Sciatic nerve (tissue), 2 donors: ENCODE results near the gene EPS15. TPM values are rescaled to one million over a fixed set of nuclear protein-coding genes. Genes with fewer than 3 reads are reported as not detected.

Experiments
- ATAC-seq: fragments of 200-7000 bp; cut with Tn5 transposase; one replicate; pipeline ENCODE4 v1.9.1; 2020; ENCODE audit warnings: mild to moderate bottlenecking, moderate library complexity
- DNase-seq: peaks from one replicate; pipeline ENCODE4 v3.0.0-alpha.2; 2020; ENCODE audit warnings: low spot score
- intact Hi-C: fragments of 100-400 bp; cut with DNase I; formaldehyde crosslinking; loops from one replicate; pipeline ENCODE4 v1.14.2; 2022
- total RNA-seq: library from RNA; stranded (reverse); fragmentation: NEBNext Ultra II Directional; extraction: Animal tissue kit (Norgen Biotek cat#: 25700); gene quantifications from one replicate; pipeline ENCODE4 v1.2.1, GENCODE V29; 2021
- donor health status: DM: no; HTN: no; CAD: no.
- donor health status: DM: no; HTN: no; CAD: no.

EPS15 gene
- total RNA-seq, 1 donor from 2014 or later: 119 TPM

DNA sequence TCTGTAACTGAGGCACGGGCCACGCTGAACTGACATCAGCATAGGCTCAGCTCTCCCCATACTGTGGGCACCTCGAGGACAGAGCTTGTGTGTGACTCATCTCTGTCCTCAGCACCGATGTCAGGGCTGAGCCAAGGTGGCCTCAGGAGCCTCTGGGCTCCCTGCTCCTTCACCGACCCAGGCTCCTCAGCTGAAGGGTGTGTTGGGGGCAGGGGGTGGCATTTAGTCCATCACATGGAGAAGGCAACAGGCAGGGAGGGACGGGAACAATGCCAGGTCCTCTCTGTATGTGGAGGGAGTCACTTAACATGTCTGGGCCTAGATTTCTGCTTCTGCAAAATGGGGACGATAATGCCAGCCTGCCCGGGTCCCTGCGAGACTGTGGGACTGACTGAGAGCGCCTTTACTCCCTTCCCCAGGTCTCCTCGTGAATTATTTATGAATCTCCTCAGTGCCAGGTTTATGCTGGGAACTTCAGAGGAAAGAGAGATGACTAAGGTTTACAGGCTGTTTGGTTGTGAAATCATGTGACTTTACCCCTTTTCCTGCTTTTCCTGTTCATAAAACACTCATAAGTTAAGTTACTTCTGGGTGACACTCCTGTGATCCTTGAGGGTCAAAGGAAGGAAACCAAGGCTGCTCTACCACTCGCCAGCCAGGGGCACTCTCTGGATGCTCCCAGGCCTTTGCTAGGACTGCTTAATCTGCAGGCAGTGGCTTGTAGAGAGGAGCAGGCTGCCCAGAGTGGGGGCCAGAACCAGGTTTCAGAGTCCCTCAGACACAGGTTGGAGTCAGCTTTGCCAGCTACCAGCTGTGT lies 204.9 kb downstream of the EPS15 start:
- ATAC-seq (no peak), DNase-seq (no peak)
- intact Hi-C loops: no loop called here

DNA sequence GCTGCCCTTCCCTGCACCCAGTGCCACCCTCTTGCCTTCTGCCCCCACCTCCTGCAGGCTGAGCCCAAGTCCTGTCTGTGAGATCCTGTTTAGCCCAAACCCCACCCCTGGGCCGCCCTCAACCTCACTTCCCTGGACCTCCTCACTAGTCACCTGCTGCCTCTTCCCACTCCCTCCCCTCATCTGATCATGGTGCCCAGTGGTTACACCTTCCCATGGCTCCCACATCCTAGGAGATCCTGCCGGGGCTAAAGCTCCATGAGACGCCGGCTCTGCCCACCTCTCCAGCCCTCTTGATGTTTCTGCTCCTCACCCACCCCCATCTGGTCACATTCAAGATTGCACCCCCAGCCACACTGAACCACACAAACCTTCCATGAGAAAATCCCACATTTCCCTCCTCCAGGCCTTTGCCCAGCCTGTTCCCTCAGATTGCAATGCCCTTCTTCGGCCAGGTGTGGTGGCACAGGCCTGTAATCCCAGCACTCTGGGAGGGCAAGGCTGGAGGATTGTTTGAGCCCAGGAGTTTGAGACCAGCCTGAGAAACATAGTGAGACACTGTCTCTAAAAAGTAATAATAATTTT lies 205.7 kb downstream of the EPS15 start:
- DNase-seq: no peak
- intact Hi-C loops: no loop called here
- ATAC-seq: no peak

DNA sequence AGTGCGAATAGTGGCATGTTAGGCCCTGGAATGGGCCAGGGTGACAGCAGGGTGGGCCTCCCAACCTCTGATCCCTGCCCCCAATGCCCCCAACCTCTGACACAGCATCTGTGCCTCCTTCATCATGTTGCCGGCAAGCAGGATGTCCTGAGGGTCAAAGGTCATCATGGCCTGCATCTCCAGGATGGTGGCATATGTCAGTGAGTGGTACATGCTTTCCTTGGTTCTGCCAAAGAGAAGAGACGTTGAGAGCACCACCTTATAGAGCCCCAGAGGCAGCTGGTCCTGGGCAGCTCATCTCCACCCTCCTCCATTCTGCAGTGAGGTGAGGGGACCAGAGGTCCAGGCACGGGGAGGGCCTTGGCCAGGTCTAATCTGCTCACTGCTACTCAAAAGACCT lies 206.3 kb downstream of the EPS15 start:
- intact Hi-C loops: no loop called here
- ATAC-seq (no peak), DNase-seq (no peak)

DNA sequence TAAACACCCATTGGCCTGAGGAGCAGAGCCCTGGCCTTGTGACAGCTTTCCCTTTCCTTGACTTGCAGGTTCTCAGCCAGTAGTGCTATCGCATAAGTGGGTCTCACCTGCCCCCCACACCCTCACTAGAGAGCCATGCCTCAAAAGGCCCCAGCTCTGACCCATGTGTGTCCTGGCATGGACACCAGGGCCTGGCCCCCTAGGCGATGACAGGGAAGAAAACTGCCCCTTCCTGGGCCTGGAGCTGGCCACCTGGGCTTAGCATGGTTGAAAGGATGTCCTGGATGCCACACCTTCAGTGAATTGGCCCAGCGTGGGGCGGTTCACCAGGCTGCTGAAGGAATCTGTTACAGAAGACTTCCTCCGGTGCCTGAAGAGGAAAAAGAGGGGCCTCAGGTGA lies 207.2 kb downstream of the EPS15 start:
- intact Hi-C loops: no loop called here
- ATAC-seq (no peak), DNase-seq (no peak)

DNA sequence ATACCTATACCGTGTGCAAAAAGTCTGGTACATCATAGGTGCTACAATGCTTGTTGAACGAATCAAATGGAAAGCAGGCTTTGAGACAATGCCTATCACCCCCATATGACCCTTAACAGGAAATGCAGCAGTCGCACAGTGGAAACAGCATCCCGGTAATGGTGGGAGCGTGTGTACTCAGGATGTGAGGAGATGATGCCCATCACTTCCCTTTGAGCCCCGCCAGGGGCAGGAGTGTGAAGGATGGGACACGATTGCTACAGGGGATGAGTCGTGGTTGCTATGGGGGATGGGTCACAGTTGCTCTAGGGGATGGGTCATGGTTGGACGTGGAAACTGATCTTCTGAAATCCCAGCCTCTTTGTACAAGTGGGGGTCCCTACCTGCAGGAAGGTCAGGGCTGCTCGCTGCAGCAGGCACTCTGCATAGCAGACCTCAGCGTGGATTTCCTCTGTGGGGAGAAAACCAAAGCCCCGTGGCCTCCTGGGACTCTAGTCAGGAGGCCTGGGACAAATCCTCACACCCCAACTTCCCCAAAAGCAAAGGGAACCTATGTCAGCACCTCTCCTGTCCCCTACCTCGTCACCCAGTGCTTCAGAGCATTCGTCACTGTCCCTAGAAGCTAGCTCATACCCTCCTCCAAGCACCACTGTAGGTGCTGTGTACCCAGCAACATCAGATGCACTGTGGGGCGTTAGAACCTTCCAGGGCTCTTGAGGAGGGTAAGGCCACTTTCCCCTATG lies 208.0 kb downstream of the EPS15 start:
- intact Hi-C loops: no loop called here

DNA sequence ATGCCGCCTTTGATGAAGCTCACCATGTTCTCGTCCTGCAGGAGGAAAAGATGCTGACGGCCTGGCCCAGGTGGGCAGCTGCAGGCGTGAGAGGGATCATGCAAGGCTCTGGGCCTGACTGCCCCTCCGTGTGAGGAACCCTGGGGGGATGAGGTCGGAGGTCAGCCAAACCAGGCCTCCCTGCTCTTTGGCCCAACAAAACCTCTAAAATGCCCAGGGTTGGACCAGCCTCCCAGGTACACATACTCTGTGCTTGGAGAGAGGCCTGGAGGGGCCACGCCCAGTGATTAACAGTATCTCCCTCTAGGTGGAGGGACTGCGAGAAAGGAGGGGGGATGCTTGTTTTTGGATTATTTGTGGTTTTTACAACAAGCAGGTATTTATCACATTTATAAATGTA lies 209.8 kb downstream of the EPS15 start:
- intact Hi-C loops: no loop called here
- DNase-seq (no peak), ATAC-seq (no peak)

More for the DNA sequence above, 208.0 kb downstream of the EPS15 start:
- ATAC-seq (no peak), DNase-seq (no peak)

DNA sequence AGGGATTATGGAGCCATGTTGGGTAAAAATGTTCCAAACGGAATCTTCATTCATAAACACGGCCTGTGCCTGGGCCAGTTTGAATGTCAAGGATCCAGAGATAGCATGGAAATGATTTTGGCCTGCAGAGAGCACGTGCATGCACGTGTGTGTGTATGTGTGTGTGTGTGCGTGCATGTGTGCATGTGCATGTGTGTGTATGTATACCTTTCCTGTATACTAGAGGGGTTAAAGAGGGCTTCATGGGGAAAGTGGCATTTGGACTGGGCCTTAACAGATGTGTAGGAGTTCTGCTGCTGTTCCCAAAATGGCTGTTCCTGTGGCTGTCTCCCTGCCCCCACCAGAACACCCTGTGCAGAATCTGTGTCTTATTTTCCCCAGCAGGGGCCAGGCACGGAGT lies 210.4 kb downstream of the EPS15 start:
- DNase-seq (no peak), ATAC-seq (no peak)
- intact Hi-C loops: no loop called here

DNA sequence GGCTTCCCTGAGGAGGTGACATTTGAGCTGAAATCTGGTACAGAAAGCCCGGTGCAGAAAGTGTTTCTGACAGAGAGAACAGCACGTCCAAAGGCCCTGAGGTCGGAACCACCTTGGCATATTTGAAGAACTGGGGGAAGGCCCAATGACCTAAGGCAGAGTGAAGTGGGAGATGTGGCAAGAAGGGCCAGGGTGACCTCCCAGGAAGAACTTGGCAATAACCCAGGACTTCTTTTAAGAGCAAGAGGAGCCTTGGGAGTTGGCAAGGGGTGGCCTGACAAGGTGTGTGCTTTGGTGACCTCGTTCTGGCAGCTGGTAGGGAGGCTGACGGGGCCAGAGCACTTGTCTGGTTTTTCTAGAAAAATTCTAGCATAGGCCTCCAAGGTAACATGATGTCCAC lies 212.1 kb downstream of the EPS15 start:
- ATAC-seq (no peak), DNase-seq (no peak)
- intact Hi-C loops: no loop called here

DNA sequence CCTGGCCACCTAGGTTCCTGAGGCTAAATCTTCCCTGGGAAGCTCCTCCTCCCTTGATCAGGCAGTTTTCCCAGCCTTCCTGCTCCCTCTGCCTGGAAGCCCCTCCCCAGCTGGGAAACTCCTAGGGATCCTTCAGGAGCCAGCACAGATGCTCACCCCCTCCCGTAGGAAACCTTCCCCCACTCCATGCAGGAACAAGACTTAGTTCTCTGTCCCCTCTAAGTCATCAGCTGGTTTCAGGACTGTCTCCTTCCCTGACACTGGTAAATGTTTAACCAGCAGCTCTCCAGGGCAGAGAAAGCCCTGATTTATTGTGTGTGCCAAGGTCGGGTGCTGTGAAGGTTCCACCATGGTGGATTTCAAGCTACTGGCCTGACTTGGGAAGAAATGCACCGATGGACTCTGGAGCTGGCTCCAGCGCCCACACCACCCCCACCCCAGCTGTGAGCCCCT lies 213.7 kb downstream of the EPS15 start:
- DNase-seq (no peak), ATAC-seq (no peak)
- intact Hi-C loops: no loop called here

DNA sequence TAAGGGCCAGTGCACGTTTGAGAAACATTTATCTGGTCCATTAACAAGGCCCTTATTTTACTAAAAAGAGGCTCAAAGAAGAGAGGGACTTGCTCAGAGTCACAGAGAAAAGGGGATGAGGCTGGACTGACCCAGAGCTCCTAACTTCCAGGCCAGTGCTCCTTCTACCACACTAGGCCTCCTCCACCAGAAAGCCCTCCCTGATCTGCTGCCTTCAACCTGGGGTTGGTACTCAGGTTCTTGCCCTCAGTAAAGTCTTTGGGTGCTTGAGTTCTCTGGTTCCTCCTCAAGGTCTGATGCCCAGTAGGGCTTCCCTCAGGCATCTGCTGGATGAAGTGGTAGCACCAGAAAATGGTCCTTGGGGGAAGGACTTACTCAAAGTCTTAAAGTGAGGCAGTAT lies 214.7 kb downstream of the EPS15 start:
- intact Hi-C loops: no loop called here
- DNase-seq (no peak), ATAC-seq (no peak)

Other genes with a start within 250 kb of the EPS15 start
- 1.2 TPM for gene TTC39A, start 188.7 kb downstream of the EPS15 start, total RNA-seq
- gene OSBPL9, start 97.8 kb upstream of the EPS15 start, total RNA-seq: 105 TPM